ENCODE measurements around the gene SLAMF7.
"Not testable (repeated sequence)": the region's sequence is repeated elsewhere in the genome, so short reads cannot be mapped to it uniquely, and the experiment has no call there.

The SLAMF7 gene

GRCh38 chr1:160778976-160779375 lies 39.9 kb downstream of the SLAMF7 start:
- DNase-seq: no peak

- DNase-seq: peak in 1 of 2 experiments; percentile 42
Observed at GRCh38 chr1:160779626-160780397, 40.8 kb downstream of the SLAMF7 start.

- DNase-seq: no peak
Observed at GRCh38 chr1:160780398-160780755, 41.3 kb downstream of the SLAMF7 start.

- DNase-seq: no peak
Observed at GRCh38 chr1:160781186-160781766, 42.2 kb downstream of the SLAMF7 start.

GRCh38 chr1:160781914-160782689 lies 43.1 kb downstream of the SLAMF7 start:
- no peak for DNase-seq

- DNase-seq: not testable (repeated sequence)
Observed at GRCh38 chr1:160782988-160783765, 44.1 kb downstream of the SLAMF7 start.

- DNase-seq: no peak
Observed at GRCh38 chr1:160789051-160789701, 50.1 kb downstream of the SLAMF7 start.

GRCh38 chr1:160789702-160790611 lies 50.9 kb downstream of the SLAMF7 start:
- no peak for DNase-seq

GRCh38 chr1:160794376-160794775 lies 55.3 kb downstream of the SLAMF7 start:
- no peak for DNase-seq

- DNase-seq: peak; percentile 49 to 85
Observed at GRCh38 chr1:160795951-160796383, 56.9 kb downstream of the SLAMF7 start, which contains the start of gene LY9. Gene LY9 (plus strand): TSS chr1:160796174. CDS start chr1:160796188, 14 bp downstream.

- no peak for DNase-seq
Observed at GRCh38 chr1:160797271-160797709, 58.2 kb downstream of the SLAMF7 start.

- peak; percentile 22 to 50 for DNase-seq
Observed at GRCh38 chr1:160797861-160798273, 58.8 kb downstream of the SLAMF7 start.

- no peak for DNase-seq
Observed at GRCh38 chr1:160798439-160798838, 59.4 kb downstream of the SLAMF7 start.

- DNase-seq: no peak
Observed at GRCh38 chr1:160799641-160800040, 60.6 kb downstream of the SLAMF7 start.

GRCh38 chr1:160800142-160800541 lies 61.1 kb downstream of the SLAMF7 start:
- DNase-seq: peak in 1 of 2 experiments; percentile 41

- DNase-seq: no peak
Observed at GRCh38 chr1:160800645-160801408, 61.8 kb downstream of the SLAMF7 start.

GRCh38 chr1:160801836-160802580 lies 63.0 kb downstream of the SLAMF7 start:
- DNase-seq: no peak

All from stimulated activated CD4-positive, alpha-beta T cell treated with anti-CD3 and anti-CD28 coated beads, Interleukin-4, amount 100 ng/mL, for 4 hours (primary cell).